Measurements from ENCODE around the gene PHLPP1. TPM values are rescaled to one million over a fixed set of nuclear protein-coding genes. Genes with fewer than 3 reads are reported as not detected.

Gene PHLPP1
- total RNA-seq, 1 donor, result 19.1 TPM

- no peak for DNase-seq (ENCODE audit: low read depth in 2 of 3, low spot score in 2 of 3)
Measured at GRCh38 chr18:62974928-62975675, 259.8 kb downstream of the PHLPP1 start.

- DNase-seq (ENCODE audit: low read depth in 2 of 3, low spot score in 2 of 3), result no peak
Measured at GRCh38 chr18:62975785-62976184, 260.4 kb downstream of the PHLPP1 start.

GRCh38 chr18:62976227-62976626, 260.9 kb downstream of the PHLPP1 start:
- DNase-seq (ENCODE audit: low read depth in 2 of 3, low spot score in 2 of 3), result no peak

- no peak for DNase-seq (ENCODE audit: low read depth in 2 of 3, low spot score in 2 of 3)
Measured at GRCh38 chr18:62977512-62977911, 262.2 kb downstream of the PHLPP1 start.

GRCh38 chr18:62978251-62979049, 263.1 kb downstream of the PHLPP1 start:
- no peak for DNase-seq (ENCODE audit: low read depth in 2 of 3, low spot score in 2 of 3)

- peak in 2 of 3 donors; percentile 12 to 22 for DNase-seq (ENCODE audit: low read depth in 2 of 3, low spot score in 2 of 3)
Measured at GRCh38 chr18:62979176-62979575, 263.8 kb downstream of the PHLPP1 start.

- no peak for DNase-seq (ENCODE audit: low read depth in 2 of 3, low spot score in 2 of 3)
Measured at GRCh38 chr18:62979900-62980299, 264.6 kb downstream of the PHLPP1 start.

- no peak for DNase-seq (ENCODE audit: low read depth in 2 of 3, low spot score in 2 of 3)
Measured at GRCh38 chr18:62981566-62981965, 266.2 kb downstream of the PHLPP1 start.

- DNase-seq (ENCODE audit: low read depth in 2 of 3, low spot score in 2 of 3), result peak; percentile 24 to 64 (median 39)
Measured at GRCh38 chr18:62982600-62983251, 267.4 kb downstream of the PHLPP1 start.

- DNase-seq (ENCODE audit: low read depth in 2 of 3, low spot score in 2 of 3), result no peak
Measured at GRCh38 chr18:62984656-62985315, 269.4 kb downstream of the PHLPP1 start.

GRCh38 chr18:62986490-62986889, 271.1 kb downstream of the PHLPP1 start:
- no peak for DNase-seq (ENCODE audit: low read depth in 2 of 3, low spot score in 2 of 3)

- no peak for DNase-seq (ENCODE audit: low read depth in 2 of 3, low spot score in 2 of 3)
Measured at GRCh38 chr18:62987055-62987830, 271.9 kb downstream of the PHLPP1 start.

GRCh38 chr18:62987859-62988258, 272.5 kb downstream of the PHLPP1 start:
- no peak for DNase-seq (ENCODE audit: low read depth in 2 of 3, low spot score in 2 of 3)

- no peak for DNase-seq (ENCODE audit: low read depth in 2 of 3, low spot score in 2 of 3)
Measured at GRCh38 chr18:62988471-62988870, 273.1 kb downstream of the PHLPP1 start.

- DNase-seq (ENCODE audit: low read depth in 2 of 3, low spot score in 2 of 3), result no peak
Measured at GRCh38 chr18:62989195-62989594, 273.9 kb downstream of the PHLPP1 start.

GRCh38 chr18:62990653-62991052, 275.3 kb downstream of the PHLPP1 start:
- no peak for DNase-seq (ENCODE audit: low read depth in 2 of 3, low spot score in 2 of 3)

GRCh38 chr18:62991389-62991788, 276.0 kb downstream of the PHLPP1 start:
- DNase-seq (ENCODE audit: low read depth in 2 of 3, low spot score in 2 of 3), result no peak

- no peak for DNase-seq (ENCODE audit: low read depth in 2 of 3, low spot score in 2 of 3)
Measured at GRCh38 chr18:62991959-62992358, 276.6 kb downstream of the PHLPP1 start.

- no peak for DNase-seq (ENCODE audit: low read depth in 2 of 3, low spot score in 2 of 3)
Measured at GRCh38 chr18:62992877-62993365, 277.6 kb downstream of the PHLPP1 start.

GRCh38 chr18:62996566-62996965, 281.2 kb downstream of the PHLPP1 start:
- no peak for DNase-seq (ENCODE audit: low read depth in 2 of 3, low spot score in 2 of 3)
